CD14-positive monocyte (primary cell): ENCODE measurements around the gene DNAH10. TPM values are rescaled to one million over a fixed set of nuclear protein-coding genes. Genes with fewer than 3 reads are reported as not detected.

ENCODE experiments used
- DNase-seq, 3 donors: peaks; one replicate each; pipeline ENCODE4 v3.0.0-alpha.2; 2011 to 2022
- H2AFZ ChIP-seq: 2 replicates; pipeline ENCODE4 v1.6.0; 2012; ENCODE audit warnings: mild to moderate bottlenecking, low read depth, low read length, inconsistent platforms; ENCODE audit not compliant: insufficient read depth, poor library complexity, severe bottlenecking
- H3K27ac ChIP-seq, 2 donors: 1 replicate in 1 of 2; 2 replicates in 1 of 2; pipeline ENCODE4 v1.5.1; 2012 to 2013; ENCODE audit warnings: low read length in 2 of 2, control low read depth in 1 of 2, inconsistent platforms in 1 of 2, low read depth in 1 of 2, mild to moderate bottlenecking in 1 of 2
- H3K27me3 ChIP-seq, 2 donors: one replicate each; pipeline versions ENCODE4 v1.6.0 to v1.6.1; 2011 to 2013; ENCODE audit warnings: low read length in 2 of 2; ENCODE audit not compliant: control insufficient read depth in 2 of 2, insufficient read depth in 2 of 2
- H3K36me3 ChIP-seq, 2 donors: replicated peaks in 1 of 2; 1 replicate in 1 of 2; 2 replicates in 1 of 2; pipeline versions ENCODE4 v1.5.1 to v1.6.1; 2012 to 2013; ENCODE audit warnings: low read length in 2 of 2, control low read depth in 1 of 2, inconsistent platforms in 1 of 2, mild to moderate bottlenecking in 1 of 2; ENCODE audit not compliant: insufficient read depth in 2 of 2, control insufficient read depth in 1 of 2
- H3K4me1 ChIP-seq, 2 donors: 1 replicate in 1 of 2; 2 replicates in 1 of 2; pipeline versions ENCODE4 v1.5.1 to v1.6.1; 2012 to 2013; ENCODE audit warnings: low read length in 2 of 2, control low read depth in 1 of 2, inconsistent platforms in 1 of 2, mild to moderate bottlenecking in 1 of 2, moderate library complexity in 1 of 2; ENCODE audit not compliant: insufficient read depth in 2 of 2, control insufficient read depth in 1 of 2
- H3K4me2 ChIP-seq: replicated peaks from 2 replicates; pipeline ENCODE3; 2012; ENCODE audit warnings: low read length, moderate library complexity, mild to moderate bottlenecking; ENCODE audit not compliant: poor library complexity, severe bottlenecking; ENCODE audit errors: extremely low read depth
- H3K4me3 ChIP-seq, 3 experiments: fragments of 200-600 bp in 1 of 3; sonication (generic) in 1 of 3; replicated peaks in 1 of 3; 1 replicate in 2 of 3; 2 replicates in 1 of 3; pipeline ENCODE4 v1.5.1; 2011 to 2013; ENCODE audit warnings: low read length in 3 of 3, mild to moderate bottlenecking in 3 of 3, control low read depth in 2 of 3, low read depth in 2 of 3, inconsistent platforms in 1 of 3, moderate library complexity in 1 of 3
- H3K79me2 ChIP-seq: 2 replicates; pipeline ENCODE4 v1.6.0; 2012; ENCODE audit warnings: mild to moderate bottlenecking, control low read depth, inconsistent platforms, low read length, moderate library complexity; ENCODE audit not compliant: insufficient read depth
- H3K9ac ChIP-seq: 2 replicates; pipeline ENCODE4 v1.6.0; 2017; ENCODE audit warnings: low read length, mild to moderate bottlenecking; ENCODE audit not compliant: insufficient read depth, poor library complexity, severe bottlenecking
- H3K9me3 ChIP-seq, 2 donors: replicated peaks in 1 of 2; 1 replicate in 1 of 2; 2 replicates in 1 of 2; pipeline versions ENCODE4 v1.5.1 to v1.6.1; 2012 to 2013; ENCODE audit warnings: low read length in 2 of 2, control low read depth in 1 of 2; ENCODE audit not compliant: control insufficient read depth in 1 of 2, insufficient read depth in 1 of 2
- H4K20me1 ChIP-seq: 2 replicates; pipeline ENCODE4 v1.6.0; 2012; ENCODE audit warnings: mild to moderate bottlenecking, low read length, control low read depth, moderate library complexity; ENCODE audit not compliant: insufficient read depth
- H3K27ac Mint-ChIP-seq, 7 donors: one replicate each; pipeline ENCODE4 v1.8.0; 2020; ENCODE audit warnings: mild to moderate bottlenecking in 7 of 7, mixed read lengths in 7 of 7, moderate library complexity in 6 of 7, inconsistent platforms in 2 of 7
- H3K27me3 Mint-ChIP-seq, 3 donors: one replicate each; pipeline ENCODE4 v1.8.0; 2021 to 2022; ENCODE audit warnings: low read depth in 3 of 3, mild to moderate bottlenecking in 3 of 3, mixed read lengths in 3 of 3, moderate library complexity in 3 of 3, inconsistent platforms in 1 of 3
- H3K36me3 Mint-ChIP-seq, 2 donors: one replicate each; pipeline ENCODE4 v1.8.0; 2020; ENCODE audit warnings: mixed read lengths in 2 of 2, inconsistent platforms in 1 of 2, mild to moderate bottlenecking in 1 of 2
- H3K4me1 Mint-ChIP-seq: one replicate; pipeline ENCODE4 v1.8.0; 2020; ENCODE audit warnings: mild to moderate bottlenecking, mixed read lengths
- H3K4me3 Mint-ChIP-seq, 2 donors: one replicate each; pipeline ENCODE4 v1.8.0; 2020; ENCODE audit warnings: mild to moderate bottlenecking in 2 of 2, mixed read lengths in 2 of 2, moderate library complexity in 1 of 2
- H3K9me3 Mint-ChIP-seq, 7 donors: one replicate each; pipeline ENCODE4 v1.8.0; 2020 to 2022; ENCODE audit warnings: mixed read lengths in 7 of 7, mild to moderate bottlenecking in 6 of 7, moderate library complexity in 6 of 7, inconsistent platforms in 2 of 7
- WGBS: methylation state at CpG from one replicate; pipeline ENCODE4 v1.1.5; 2013; ENCODE audit warnings: missing lambda C conversion rate; ENCODE audit not compliant: insufficient coverage; 5-methylcytosine and 5-hydroxymethylcytosine counted together
- intact Hi-C, 2 donors: fragments of 100-400 bp; cut with micrococcal nuclease; formaldehyde crosslinking; loops; one replicate each; pipeline versions ENCODE4 v1.15.0 to v1.15.1; 2023
- polyA plus RNA-seq, 3 donors: library from polyadenylated mRNA; depleted of rRNA in 1 of 3; unstranded in 2 of 3; stranded (reverse) in 1 of 3; fragments of 300-500 nt in 2 of 3; fragments of >200 nt in 1 of 3; fragmentation: Illumina TruSeq in 2 of 3; gene quantifications; 1 replicate in 2 of 3; 2 replicates in 1 of 3; pipeline ENCODE4 v1.2.3, GENCODE V29; 2012 to 2021
- TF ChIP-seq, protein P1 (sequence below): fragments of 200-600 bp; IDR thresholded peaks from one replicate; pipeline ENCODE4 v1.8.0; 2022; ENCODE audit warnings: antibody characterized with exemption, mild to moderate bottlenecking

The DNAH10 gene
- polyA plus RNA-seq, 3 donors: not detected

DNA sequence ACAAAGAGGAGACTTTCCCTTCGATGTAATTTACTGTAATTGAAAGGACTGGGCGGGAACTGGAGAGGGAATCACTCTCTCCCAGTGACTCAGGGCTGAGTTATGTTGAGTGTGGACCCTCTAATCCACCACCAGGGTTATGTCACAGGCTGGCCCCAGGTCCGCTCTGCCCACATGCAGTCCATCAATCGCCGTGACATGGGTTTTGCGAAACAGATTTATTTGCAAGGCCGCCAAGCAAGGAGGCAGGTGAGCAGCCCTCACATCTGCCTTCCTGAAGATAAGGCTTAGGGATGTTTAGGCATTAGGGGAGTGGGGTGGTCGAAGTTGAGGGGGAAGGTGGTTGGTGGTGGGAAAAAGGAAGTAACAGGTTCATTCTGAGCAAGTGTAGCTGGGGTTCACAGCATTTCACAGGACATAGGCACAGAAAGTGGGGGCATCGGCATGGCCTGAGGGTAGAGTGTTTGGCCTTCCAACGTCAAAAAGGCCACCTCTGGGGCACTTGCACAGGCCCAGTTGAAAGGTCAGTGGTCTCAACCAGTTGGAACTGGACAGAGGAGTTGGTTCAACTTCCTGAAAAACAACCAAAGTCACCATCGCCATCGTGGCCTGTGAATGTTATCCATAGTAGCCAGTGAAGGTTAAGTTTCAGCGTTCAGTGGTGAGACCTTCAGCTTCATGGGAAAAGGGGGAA lies 66.9 kb downstream of the DNAH10 start:
- peak overlapping the region in 1 of 7 donors; percentile 28 for H3K27ac Mint-ChIP-seq
- Histone ChIP-seq H4K20me1 (no peaks in the 10 kb centered on the region), H3K4me3 (no peak overlapping the region), H3K4me2 (no peak overlapping the region), H3K4me1 (no peaks in the 10 kb centered on the region), H3K79me2 (no peaks in the 10 kb centered on the region), H2AFZ (no peak overlapping the region), H3K36me3 (no peaks in the 10 kb centered on the region), H3K27me3 (no peaks in the 10 kb centered on the region), H3K9ac (no peak overlapping the region), H3K9me3 (no peaks in the 10 kb centered on the region), H3K27ac (no peak overlapping the region)
- no peak overlapping the region for H3K4me3 Mint-ChIP-seq
- no peaks in the 10 kb centered on the region for H3K4me1 Mint-ChIP-seq
- H3K9me3 Mint-ChIP-seq: peaks cover 2 to 15% (median 7%) of the 10 kb centered on the region in 7 donors
- 95% methylated on average over 7 of the region's 13 CpGs for WGBS
- intact Hi-C loops: no loop called here
- DNase-seq: no peak
- H3K36me3 Mint-ChIP-seq: no peaks in the 10 kb centered on the region
- TF ChIP-seq, protein P1, sequence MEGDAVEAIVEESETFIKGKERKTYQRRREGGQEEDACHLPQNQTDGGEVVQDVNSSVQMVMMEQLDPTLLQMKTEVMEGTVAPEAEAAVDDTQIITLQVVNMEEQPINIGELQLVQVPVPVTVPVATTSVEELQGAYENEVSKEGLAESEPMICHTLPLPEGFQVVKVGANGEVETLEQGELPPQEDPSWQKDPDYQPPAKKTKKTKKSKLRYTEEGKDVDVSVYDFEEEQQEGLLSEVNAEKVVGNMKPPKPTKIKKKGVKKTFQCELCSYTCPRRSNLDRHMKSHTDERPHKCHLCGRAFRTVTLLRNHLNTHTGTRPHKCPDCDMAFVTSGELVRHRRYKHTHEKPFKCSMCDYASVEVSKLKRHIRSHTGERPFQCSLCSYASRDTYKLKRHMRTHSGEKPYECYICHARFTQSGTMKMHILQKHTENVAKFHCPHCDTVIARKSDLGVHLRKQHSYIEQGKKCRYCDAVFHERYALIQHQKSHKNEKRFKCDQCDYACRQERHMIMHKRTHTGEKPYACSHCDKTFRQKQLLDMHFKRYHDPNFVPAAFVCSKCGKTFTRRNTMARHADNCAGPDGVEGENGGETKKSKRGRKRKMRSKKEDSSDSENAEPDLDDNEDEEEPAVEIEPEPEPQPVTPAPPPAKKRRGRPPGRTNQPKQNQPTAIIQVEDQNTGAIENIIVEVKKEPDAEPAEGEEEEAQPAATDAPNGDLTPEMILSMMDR: no peak
- peaks cover 2 to 4% (median 2%) of the 10 kb centered on the region in 3 donors for H3K27me3 Mint-ChIP-seq

- Histone ChIP-seq H3K27me3 (no peaks in the 10 kb centered on the region), H3K4me1 (no peaks in the 10 kb centered on the region), H3K9ac (no peak overlapping the region), H3K4me3 (no peak overlapping the region), H3K79me2 (no peaks in the 10 kb centered on the region), H3K4me2 (no peak overlapping the region), H3K27ac (no peak overlapping the region), H4K20me1 (no peaks in the 10 kb centered on the region), H3K9me3 (no peaks in the 10 kb centered on the region), H2AFZ (no peak overlapping the region), H3K36me3 (no peaks in the 10 kb centered on the region)
- Mint-ChIP-seq H3K27ac (peak overlapping the region in 1 of 7 donors; percentile 28), H3K4me3 (no peak overlapping the region), H3K27me3 (peaks cover 2 to 3% (median 2%) of the 10 kb centered on the region in 3 donors), H3K4me1 (no peaks in the 10 kb centered on the region), H3K9me3 (peaks cover 2 to 15% (median 8%) of the 10 kb centered on the region in 7 donors), H3K36me3 (no peaks in the 10 kb centered on the region)
- WGBS: no CpG with 5 or more reads among the region's 10 CpGs
- intact Hi-C loops: no loop called here
- TF ChIP-seq, protein P1: no peak
- DNase-seq: no peak
Observed at GRCh38 chr12:123829561-123829960, 67.5 kb downstream of the DNAH10 start.
